Daoy (cell line): ENCODE measurements around the gene MCTP1. TPM values are rescaled to one million over a fixed set of nuclear protein-coding genes. Genes with fewer than 3 reads are reported as not detected.

Source experiments
- DNase-seq: peaks from one replicate; pipeline ENCODE4 v3.0.0-alpha.2; 2015; ENCODE audit warnings: low read depth
- total RNA-seq: library from RNA; depleted of rRNA; stranded (reverse); fragments of >200 nt; shearing (Covaris generic); gene quantifications from 2 replicates; pipeline ENCODE4 v1.2.3, GENCODE V29; 2014

MCTP1 gene
- total RNA-seq, 1 experiment from 2014 or later, result 11.3 TPM

- DNase-seq, result no peak
Measured at GRCh38 chr5:94818904-94819303, 466.0 kb downstream of the MCTP1 start.

GRCh38 chr5:94815313-94816039 lies 469.4 kb downstream of the MCTP1 start:
- DNase-seq, result no peak

GRCh38 chr5:94812232-94812631 lies 472.7 kb downstream of the MCTP1 start:
- DNase-seq, result no peak

- no peak for DNase-seq
Measured at GRCh38 chr5:94811331-94811730, 473.6 kb downstream of the MCTP1 start.

GRCh38 chr5:94810877-94811276 lies 474.0 kb downstream of the MCTP1 start:
- DNase-seq, result no peak

- no peak for DNase-seq
Measured at GRCh38 chr5:94810281-94810680, 474.6 kb downstream of the MCTP1 start.

GRCh38 chr5:94808497-94808896 lies 476.4 kb downstream of the MCTP1 start:
- no peak for DNase-seq

GRCh38 chr5:94807985-94808384 lies 476.9 kb downstream of the MCTP1 start:
- DNase-seq, result no peak

GRCh38 chr5:94802450-94802849 lies 482.4 kb downstream of the MCTP1 start:
- DNase-seq, result no peak

- no peak for DNase-seq
Measured at GRCh38 chr5:94796586-94796985, 488.3 kb downstream of the MCTP1 start.

GRCh38 chr5:94793816-94794198 lies 491.1 kb downstream of the MCTP1 start:
- peak; percentile 8 for DNase-seq

- DNase-seq, result peak; percentile 57
Measured at GRCh38 chr5:94793113-94793815, 491.6 kb downstream of the MCTP1 start.

GRCh38 chr5:94791829-94792228 lies 493.1 kb downstream of the MCTP1 start:
- DNase-seq, result no peak

- no peak for DNase-seq
Measured at GRCh38 chr5:94788527-94788926, 496.4 kb downstream of the MCTP1 start.

GRCh38 chr5:94784536-94785505 lies 500.1 kb downstream of the MCTP1 start:
- DNase-seq, result no peak

- DNase-seq, result no peak
Measured at GRCh38 chr5:94782383-94782782, 502.5 kb downstream of the MCTP1 start.

GRCh38 chr5:94779684-94780083 lies 505.2 kb downstream of the MCTP1 start:
- no peak for DNase-seq

GRCh38 chr5:94778732-94779131 lies 506.2 kb downstream of the MCTP1 start:
- no peak for DNase-seq

GRCh38 chr5:94778299-94778698 lies 506.6 kb downstream of the MCTP1 start:
- DNase-seq, result no peak

GRCh38 chr5:94777056-94777880 lies 507.6 kb downstream of the MCTP1 start:
- DNase-seq, result no peak

- peak; percentile 6 for DNase-seq
Measured at GRCh38 chr5:94776167-94776566, 508.7 kb downstream of the MCTP1 start.
